ENCODE results near the gene TULP3. TPM values are rescaled to one million over a fixed set of nuclear protein-coding genes. Genes with fewer than 3 reads are reported as not detected.

The TULP3 gene
- total and polyA plus RNA-seq, 2 of the 8 experiments (the other 6 are each of a cell fraction or from before 2014, with no cell fraction given) = 18.4 to 21.2 TPM

DNA sequence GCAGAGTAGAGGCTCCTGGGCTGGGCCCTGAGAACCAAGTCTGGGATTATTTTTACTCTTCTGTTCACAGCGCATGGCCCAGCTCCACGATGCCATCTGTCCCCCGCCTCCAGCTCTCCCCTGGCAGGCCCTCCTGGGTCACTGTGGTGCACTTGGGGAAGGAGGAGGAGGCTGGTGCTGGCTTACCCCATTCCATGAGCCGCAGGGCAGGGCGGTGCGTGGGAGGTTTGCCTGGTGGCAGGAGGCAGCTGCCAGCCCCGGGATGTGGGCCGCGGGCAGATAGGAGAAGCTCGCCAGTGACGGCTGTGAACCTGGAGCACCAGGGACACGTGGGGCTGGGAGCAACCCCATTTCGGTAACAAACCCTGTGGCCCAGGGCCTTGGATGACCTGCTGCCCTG, 91.7 kb downstream of the TULP3 start (continued):
- TF ChIP-seq, protein P1, sequence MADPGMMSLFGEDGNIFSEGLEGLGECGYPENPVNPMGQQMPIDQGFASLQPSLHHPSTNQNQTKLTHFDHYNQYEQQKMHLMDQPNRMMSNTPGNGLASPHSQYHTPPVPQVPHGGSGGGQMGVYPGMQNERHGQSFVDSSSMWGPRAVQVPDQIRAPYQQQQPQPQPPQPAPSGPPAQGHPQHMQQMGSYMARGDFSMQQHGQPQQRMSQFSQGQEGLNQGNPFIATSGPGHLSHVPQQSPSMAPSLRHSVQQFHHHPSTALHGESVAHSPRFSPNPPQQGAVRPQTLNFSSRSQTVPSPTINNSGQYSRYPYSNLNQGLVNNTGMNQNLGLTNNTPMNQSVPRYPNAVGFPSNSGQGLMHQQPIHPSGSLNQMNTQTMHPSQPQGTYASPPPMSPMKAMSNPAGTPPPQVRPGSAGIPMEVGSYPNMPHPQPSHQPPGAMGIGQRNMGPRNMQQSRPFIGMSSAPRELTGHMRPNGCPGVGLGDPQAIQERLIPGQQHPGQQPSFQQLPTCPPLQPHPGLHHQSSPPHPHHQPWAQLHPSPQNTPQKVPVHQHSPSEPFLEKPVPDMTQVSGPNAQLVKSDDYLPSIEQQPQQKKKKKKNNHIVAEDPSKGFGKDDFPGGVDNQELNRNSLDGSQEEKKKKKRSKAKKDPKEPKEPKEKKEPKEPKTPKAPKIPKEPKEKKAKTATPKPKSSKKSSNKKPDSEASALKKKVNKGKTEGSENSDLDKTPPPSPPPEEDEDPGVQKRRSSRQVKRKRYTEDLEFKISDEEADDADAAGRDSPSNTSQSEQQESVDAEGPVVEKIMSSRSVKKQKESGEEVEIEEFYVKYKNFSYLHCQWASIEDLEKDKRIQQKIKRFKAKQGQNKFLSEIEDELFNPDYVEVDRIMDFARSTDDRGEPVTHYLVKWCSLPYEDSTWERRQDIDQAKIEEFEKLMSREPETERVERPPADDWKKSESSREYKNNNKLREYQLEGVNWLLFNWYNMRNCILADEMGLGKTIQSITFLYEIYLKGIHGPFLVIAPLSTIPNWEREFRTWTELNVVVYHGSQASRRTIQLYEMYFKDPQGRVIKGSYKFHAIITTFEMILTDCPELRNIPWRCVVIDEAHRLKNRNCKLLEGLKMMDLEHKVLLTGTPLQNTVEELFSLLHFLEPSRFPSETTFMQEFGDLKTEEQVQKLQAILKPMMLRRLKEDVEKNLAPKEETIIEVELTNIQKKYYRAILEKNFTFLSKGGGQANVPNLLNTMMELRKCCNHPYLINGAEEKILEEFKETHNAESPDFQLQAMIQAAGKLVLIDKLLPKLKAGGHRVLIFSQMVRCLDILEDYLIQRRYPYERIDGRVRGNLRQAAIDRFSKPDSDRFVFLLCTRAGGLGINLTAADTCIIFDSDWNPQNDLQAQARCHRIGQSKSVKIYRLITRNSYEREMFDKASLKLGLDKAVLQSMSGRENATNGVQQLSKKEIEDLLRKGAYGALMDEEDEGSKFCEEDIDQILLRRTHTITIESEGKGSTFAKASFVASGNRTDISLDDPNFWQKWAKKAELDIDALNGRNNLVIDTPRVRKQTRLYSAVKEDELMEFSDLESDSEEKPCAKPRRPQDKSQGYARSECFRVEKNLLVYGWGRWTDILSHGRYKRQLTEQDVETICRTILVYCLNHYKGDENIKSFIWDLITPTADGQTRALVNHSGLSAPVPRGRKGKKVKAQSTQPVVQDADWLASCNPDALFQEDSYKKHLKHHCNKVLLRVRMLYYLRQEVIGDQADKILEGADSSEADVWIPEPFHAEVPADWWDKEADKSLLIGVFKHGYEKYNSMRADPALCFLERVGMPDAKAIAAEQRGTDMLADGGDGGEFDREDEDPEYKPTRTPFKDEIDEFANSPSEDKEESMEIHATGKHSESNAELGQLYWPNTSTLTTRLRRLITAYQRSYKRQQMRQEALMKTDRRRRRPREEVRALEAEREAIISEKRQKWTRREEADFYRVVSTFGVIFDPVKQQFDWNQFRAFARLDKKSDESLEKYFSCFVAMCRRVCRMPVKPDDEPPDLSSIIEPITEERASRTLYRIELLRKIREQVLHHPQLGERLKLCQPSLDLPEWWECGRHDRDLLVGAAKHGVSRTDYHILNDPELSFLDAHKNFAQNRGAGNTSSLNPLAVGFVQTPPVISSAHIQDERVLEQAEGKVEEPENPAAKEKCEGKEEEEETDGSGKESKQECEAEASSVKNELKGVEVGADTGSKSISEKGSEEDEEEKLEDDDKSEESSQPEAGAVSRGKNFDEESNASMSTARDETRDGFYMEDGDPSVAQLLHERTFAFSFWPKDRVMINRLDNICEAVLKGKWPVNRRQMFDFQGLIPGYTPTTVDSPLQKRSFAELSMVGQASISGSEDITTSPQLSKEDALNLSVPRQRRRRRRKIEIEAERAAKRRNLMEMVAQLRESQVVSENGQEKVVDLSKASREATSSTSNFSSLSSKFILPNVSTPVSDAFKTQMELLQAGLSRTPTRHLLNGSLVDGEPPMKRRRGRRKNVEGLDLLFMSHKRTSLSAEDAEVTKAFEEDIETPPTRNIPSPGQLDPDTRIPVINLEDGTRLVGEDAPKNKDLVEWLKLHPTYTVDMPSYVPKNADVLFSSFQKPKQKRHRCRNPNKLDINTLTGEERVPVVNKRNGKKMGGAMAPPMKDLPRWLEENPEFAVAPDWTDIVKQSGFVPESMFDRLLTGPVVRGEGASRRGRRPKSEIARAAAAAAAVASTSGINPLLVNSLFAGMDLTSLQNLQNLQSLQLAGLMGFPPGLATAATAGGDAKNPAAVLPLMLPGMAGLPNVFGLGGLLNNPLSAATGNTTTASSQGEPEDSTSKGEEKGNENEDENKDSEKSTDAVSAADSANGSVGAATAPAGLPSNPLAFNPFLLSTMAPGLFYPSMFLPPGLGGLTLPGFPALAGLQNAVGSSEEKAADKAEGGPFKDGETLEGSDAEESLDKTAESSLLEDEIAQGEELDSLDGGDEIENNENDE (IDR thresholded peaks at IDR 0.05; ENCODE audit: insufficient replicate concordance, low read length) = no peak
